ENCODE data around the gene KATNA1.

DNA sequence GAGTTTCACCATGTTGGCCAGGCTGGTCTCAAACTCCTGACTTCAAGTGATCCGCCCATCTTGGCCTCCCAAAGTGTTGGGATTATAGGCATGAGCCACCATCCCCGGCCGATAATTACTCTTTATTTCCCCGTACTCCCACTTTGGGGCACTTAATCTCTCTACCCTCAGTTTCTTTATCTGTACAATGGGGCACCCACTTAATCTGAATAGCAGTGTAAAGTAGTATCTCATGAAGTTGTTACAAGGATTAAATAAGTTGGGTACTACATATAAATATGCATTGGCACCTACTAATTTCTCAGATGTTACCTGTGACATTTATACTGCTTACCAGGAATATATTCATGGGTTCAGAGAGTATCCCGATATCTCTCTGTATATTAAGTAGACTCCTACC lies 67.2 kb downstream of the KATNA1 start:
- TF ChIP-seq, protein P1, sequence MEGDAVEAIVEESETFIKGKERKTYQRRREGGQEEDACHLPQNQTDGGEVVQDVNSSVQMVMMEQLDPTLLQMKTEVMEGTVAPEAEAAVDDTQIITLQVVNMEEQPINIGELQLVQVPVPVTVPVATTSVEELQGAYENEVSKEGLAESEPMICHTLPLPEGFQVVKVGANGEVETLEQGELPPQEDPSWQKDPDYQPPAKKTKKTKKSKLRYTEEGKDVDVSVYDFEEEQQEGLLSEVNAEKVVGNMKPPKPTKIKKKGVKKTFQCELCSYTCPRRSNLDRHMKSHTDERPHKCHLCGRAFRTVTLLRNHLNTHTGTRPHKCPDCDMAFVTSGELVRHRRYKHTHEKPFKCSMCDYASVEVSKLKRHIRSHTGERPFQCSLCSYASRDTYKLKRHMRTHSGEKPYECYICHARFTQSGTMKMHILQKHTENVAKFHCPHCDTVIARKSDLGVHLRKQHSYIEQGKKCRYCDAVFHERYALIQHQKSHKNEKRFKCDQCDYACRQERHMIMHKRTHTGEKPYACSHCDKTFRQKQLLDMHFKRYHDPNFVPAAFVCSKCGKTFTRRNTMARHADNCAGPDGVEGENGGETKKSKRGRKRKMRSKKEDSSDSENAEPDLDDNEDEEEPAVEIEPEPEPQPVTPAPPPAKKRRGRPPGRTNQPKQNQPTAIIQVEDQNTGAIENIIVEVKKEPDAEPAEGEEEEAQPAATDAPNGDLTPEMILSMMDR (IDR thresholded peaks at IDR 0.05), result no peak
- TF ChIP-seq POLR2A (IDR thresholded peaks at IDR 0.05), result no peak

All from testis (tissue), 2 donors.